Spleen (tissue), 11 donors: ENCODE results near the gene PCDHGC3. TPM values are rescaled to one million over a fixed set of nuclear protein-coding genes. Genes with fewer than 3 reads are reported as not detected.

ENCODE experiments used
- DNase-seq: peaks from one replicate; pipeline ENCODE4 v3.0.0-alpha.2; 2020
- H3K27ac ChIP-seq, 8 donors: fragments of 200-600 bp; sonication (generic) in 7 of 8; 1 replicate in 4 of 8; 2 replicates in 4 of 8; pipeline versions ENCODE4 v1.5.0 to v1.8.0; 2016 to 2021; ENCODE audit warnings: inconsistent platforms in 4 of 8, mild to moderate bottlenecking in 4 of 8, moderate library complexity in 1 of 8
- H3K27me3 ChIP-seq, 7 donors: fragments of 200-600 bp; sonication (generic) in 6 of 7; replicated peaks in 1 of 7; 1 replicate in 4 of 7; 2 replicates in 3 of 7; pipeline versions ENCODE4 v1.5.0 to v1.8.0; 2016 to 2021; ENCODE audit warnings: inconsistent platforms in 3 of 7, mild to moderate bottlenecking in 1 of 7
- H3K36me3 ChIP-seq, 6 donors: fragments of 200-600 bp; sonication (generic) in 5 of 6; 1 replicate in 4 of 6; 2 replicates in 2 of 6; pipeline versions ENCODE4 v1.5.0 to v1.8.0; 2016 to 2021; ENCODE audit warnings: inconsistent platforms in 2 of 6
- H3K4me1 ChIP-seq, 6 donors: fragments of 200-600 bp; sonication (generic) in 5 of 6; 1 replicate in 3 of 6; 2 replicates in 3 of 6; pipeline versions ENCODE4 v1.5.0 to v1.8.0; 2016 to 2021; ENCODE audit warnings: inconsistent platforms in 3 of 6
- H3K4me3 ChIP-seq, 8 donors: fragments of 200-600 bp; sonication (generic) in 7 of 8; 1 replicate in 4 of 8; 2 replicates in 4 of 8; pipeline versions ENCODE4 v1.5.0 to v1.8.0; 2016 to 2021; ENCODE audit warnings: inconsistent platforms in 4 of 8, mild to moderate bottlenecking in 4 of 8, moderate library complexity in 2 of 8
- H3K9me3 ChIP-seq, 8 donors: fragments of 200-600 bp; sonication (generic) in 7 of 8; 1 replicate in 4 of 8; 2 replicates in 4 of 8; pipeline versions ENCODE4 v1.5.0 to v1.8.0; 2016 to 2021; ENCODE audit warnings: inconsistent platforms in 4 of 8
- POLR2A ChIP-seq, 3 donors: fragments of 450-650 bp; IDR thresholded peaks; one replicate each; pipeline ENCODE4 v1.5.1; 2017; ENCODE audit warnings: antibody characterized with exemption in 3 of 3, mild to moderate bottlenecking in 1 of 3
- POLR2AphosphoS5 ChIP-seq, 3 donors: sonication (generic); formaldehyde crosslinking; IDR thresholded peaks; one replicate each; pipeline ENCODE4 v1.5.1; 2017; ENCODE audit warnings: antibody characterized with exemption in 3 of 3
- WGBS, 5 donors: extraction: QIAGEN DNeasy Blood & Tissue Kit in 3 of 5; methylation state at CpG; one replicate each; pipeline versions ENCODE4 v1.1.5 to v1.1.7; 2013 to 2018; 5-methylcytosine and 5-hydroxymethylcytosine counted together
- intact Hi-C: fragments of 100-400 bp; cut with DNase I; formaldehyde crosslinking; loops from one replicate; pipeline ENCODE4 v1.15.0; 2023; ENCODE audit warnings: low total_unique reads
- polyA plus RNA-seq, 3 donors: library from polyadenylated mRNA; stranded (reverse); fragments of 200-250 nt; gene quantifications; one replicate each; pipeline ENCODE4 v1.2.1, GENCODE V29; 2013
- total RNA-seq, 7 donors: library from RNA; depleted of rRNA in 3 of 7; stranded (reverse); fragments of >200 nt in 3 of 7; fragmentation: NEBNext Ultra II Directional in 4 of 7; extraction: Animal tissue kit (Norgen Biotek cat#: 25700) in 4 of 7; gene quantifications; one replicate each; pipeline versions ENCODE4 v1.1.0 to v1.2.1, GENCODE V29; 2016 to 2021
- TF ChIP-seq, protein P1 (sequence below), 11 experiments: fragments of 200-600 bp in 7 of 11; fragments of 450-650 bp in 4 of 11; sonication (generic) in 4 of 11; IDR thresholded peaks in 8 of 11; conservative IDR thresholded peaks in 3 of 11; 1 replicate in 7 of 11; 2 replicates in 4 of 11; pipeline versions ENCODE4 v1.4.0 to v1.8.0; 2016 to 2021; ENCODE audit warnings: antibody characterized with exemption in 11 of 11, inconsistent platforms in 4 of 11, mild to moderate bottlenecking in 1 of 11
- donor health status: healthy with polysubstance abuse.
- donor health status: DM: no; HTN: no; CAD: no; lungs with moderate emphysema.
- donor health status: DM: no; HTN: no; CAD: no.
- donor health status: Bipolar disorder and iron deficiency.
- donor health status: healthy.
- donor health status: DM: no; HTN: no; CAD: no.
- donor health status: DM: yes; HTN: yes; CAD: no.

PCDHGC3 gene
- total and polyA plus RNA-seq, 10 donors: 7.0 to 26.7 (median 19.2) TPM

GRCh38 chr5:141514330-141515133, 38.8 kb downstream of the PCDHGC3 start:
- DNase-seq: no peak
- H3K9me3 ChIP-seq: no peaks in the 10 kb centered on the region
- peak overlapping the region; percentile 27 to 87 (median 82) for H3K27ac ChIP-seq
- no peaks in the 10 kb centered on the region for H3K27me3 ChIP-seq
- H3K4me1 ChIP-seq: peaks cover 15 to 98% (median 55%) of the 10 kb centered on the region in 6 donors
- H3K36me3 ChIP-seq: peaks cover 0 to 65% (median 32%) of the 10 kb centered on the region in 6 donors
- WGBS, 5 donors: 64 to 83% (median 74%) methylated on average over 6 of the region's 6 CpGs
- no peak for TF ChIP-seq POLR2A (IDR thresholded peaks at IDR 0.05)
- no peak for TF ChIP-seq POLR2AphosphoS5 (IDR thresholded peaks at IDR 0.05)
- TF ChIP-seq, protein P1, sequence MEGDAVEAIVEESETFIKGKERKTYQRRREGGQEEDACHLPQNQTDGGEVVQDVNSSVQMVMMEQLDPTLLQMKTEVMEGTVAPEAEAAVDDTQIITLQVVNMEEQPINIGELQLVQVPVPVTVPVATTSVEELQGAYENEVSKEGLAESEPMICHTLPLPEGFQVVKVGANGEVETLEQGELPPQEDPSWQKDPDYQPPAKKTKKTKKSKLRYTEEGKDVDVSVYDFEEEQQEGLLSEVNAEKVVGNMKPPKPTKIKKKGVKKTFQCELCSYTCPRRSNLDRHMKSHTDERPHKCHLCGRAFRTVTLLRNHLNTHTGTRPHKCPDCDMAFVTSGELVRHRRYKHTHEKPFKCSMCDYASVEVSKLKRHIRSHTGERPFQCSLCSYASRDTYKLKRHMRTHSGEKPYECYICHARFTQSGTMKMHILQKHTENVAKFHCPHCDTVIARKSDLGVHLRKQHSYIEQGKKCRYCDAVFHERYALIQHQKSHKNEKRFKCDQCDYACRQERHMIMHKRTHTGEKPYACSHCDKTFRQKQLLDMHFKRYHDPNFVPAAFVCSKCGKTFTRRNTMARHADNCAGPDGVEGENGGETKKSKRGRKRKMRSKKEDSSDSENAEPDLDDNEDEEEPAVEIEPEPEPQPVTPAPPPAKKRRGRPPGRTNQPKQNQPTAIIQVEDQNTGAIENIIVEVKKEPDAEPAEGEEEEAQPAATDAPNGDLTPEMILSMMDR (IDR thresholded peaks at IDR 0.05 in 8 of 11, conservative IDR thresholded peaks at IDR 0.05 in 3 of 11): no peak
- intact Hi-C loops: no loop called here
- peak overlapping the region in 2 of 8 donors; percentile 53 to 74 for H3K4me3 ChIP-seq

DNA sequence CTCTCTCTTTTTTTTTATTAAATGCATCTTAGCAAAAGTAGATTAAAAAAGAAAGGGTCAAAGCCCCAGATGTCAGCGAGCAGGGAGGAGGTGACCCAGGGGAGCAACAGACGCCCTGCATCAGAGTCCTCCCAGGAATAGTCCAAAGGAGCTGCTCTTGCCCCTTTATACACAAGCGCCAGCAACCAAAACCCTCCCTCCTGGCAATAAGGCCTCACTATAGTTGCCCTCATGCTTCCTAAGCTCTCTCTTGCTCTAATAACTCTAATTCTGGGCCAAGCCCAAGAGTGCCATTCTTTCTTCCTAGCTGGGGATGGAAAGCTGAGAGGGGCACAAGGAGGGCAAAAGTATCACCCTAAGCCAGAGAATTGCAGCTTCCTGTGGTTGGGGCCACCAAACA, 39.4 kb downstream of the PCDHGC3 start:
- TF ChIP-seq POLR2A (IDR thresholded peaks at IDR 0.05): no peak
- TF ChIP-seq POLR2AphosphoS5 (IDR thresholded peaks at IDR 0.05): no peak
- TF ChIP-seq, protein P1 (IDR thresholded peaks at IDR 0.05 in 8 of 11, conservative IDR thresholded peaks at IDR 0.05 in 3 of 11): no peak
- Histone ChIP-seq H3K36me3 (peaks cover 0 to 71% (median 33%) of the 10 kb centered on the region in 6 donors), H3K9me3 (no peaks in the 10 kb centered on the region), H3K4me1 (peaks cover 16 to 98% (median 53%) of the 10 kb centered on the region in 6 donors), H3K4me3 (no peak overlapping the region), H3K27ac (peak overlapping the region in 7 of 8 donors; percentile 27 to 87 (median 82)), H3K27me3 (no peaks in the 10 kb centered on the region)
- intact Hi-C loops: no loop called here
- DNase-seq: no peak
- WGBS, 5 donors: 73 to 87% (median 81%) methylated on average over 3 of the region's 3 CpGs

GRCh38 chr5:141515946-141516671, 40.3 kb downstream of the PCDHGC3 start:
- Histone ChIP-seq H3K36me3 (peaks cover 0 to 79% (median 35%) of the 10 kb centered on the region in 6 donors), H3K4me1 (peaks cover 16 to 98% (median 57%) of the 10 kb centered on the region in 6 donors), H3K27ac (peak overlapping the region in 5 of 8 donors; percentile 33 to 87 (median 81)), H3K27me3 (no peaks in the 10 kb centered on the region), H3K4me3 (no peak overlapping the region), H3K9me3 (no peaks in the 10 kb centered on the region)
- intact Hi-C loops: no loop called here
- WGBS, 5 donors: 65 to 84% (median 82%) methylated on average over 4 of the region's 4 CpGs
- no peak for TF ChIP-seq POLR2A (IDR thresholded peaks at IDR 0.05)
- no peak for TF ChIP-seq POLR2AphosphoS5 (IDR thresholded peaks at IDR 0.05)
- TF ChIP-seq, protein P1 (IDR thresholded peaks at IDR 0.05 in 8 of 11, conservative IDR thresholded peaks at IDR 0.05 in 3 of 11): no peak
- no peak for DNase-seq

GRCh38 chr5:141516672-141517025, 40.9 kb downstream of the PCDHGC3 start:
- WGBS, 5 donors: 65 to 91% (median 80%) methylated on average over 3 to 8 of the region's 8 CpGs
- DNase-seq: no peak
- H3K36me3 ChIP-seq: peaks cover 0 to 79% (median 35%) of the 10 kb centered on the region in 6 donors

More at GRCh38 chr5:141516672-141517025, 40.9 kb downstream of the PCDHGC3 start:
- no peak overlapping the region for H3K4me3 ChIP-seq
- intact Hi-C loops: no loop called here
- H3K4me1 ChIP-seq: peaks cover 16 to 100% (median 61%) of the 10 kb centered on the region in 6 donors
- H3K9me3 ChIP-seq: no peaks in the 10 kb centered on the region
- no peaks in the 10 kb centered on the region for H3K27me3 ChIP-seq
- TF ChIP-seq, protein P1 (IDR thresholded peaks at IDR 0.05 in 8 of 11, conservative IDR thresholded peaks at IDR 0.05 in 3 of 11): no peak
- peak in 1 of 3 donors; percentile 18 for TF ChIP-seq POLR2AphosphoS5 (IDR thresholded peaks at IDR 0.05)
- H3K27ac ChIP-seq: peak overlapping the region in 4 of 8 donors; percentile 65 to 87 (median 83)
